GM23338 (cell line): ENCODE results near the gene C9orf40. TPM values are rescaled to one million over a fixed set of nuclear protein-coding genes. Genes with fewer than 3 reads are reported as not detected.

Experiments used
- ATAC-seq: fragments of 200-7000 bp; cut with Tn5 transposase; 3 replicates; pipeline ENCODE4 v1.9.1; 2020
- DNase-seq: peaks from one replicate; pipeline ENCODE4 v3.0.0-alpha.2; 2015; ENCODE audit warnings: low spot score
- H2AFZ ChIP-seq: fragments of 200-600 bp; sonication (generic); 2 replicates; pipeline ENCODE4 v1.8.0; 2016; ENCODE audit warnings: antibody characterized with exemption, mild to moderate bottlenecking, moderate library complexity
- H3F3A ChIP-seq: fragments of 200-600 bp; sonication (generic); replicated peaks from 2 replicates; pipeline ENCODE4 v1.8.0; 2017; ENCODE audit warnings: antibody characterized with exemption, mixed run types, low read depth
- H3K27ac ChIP-seq: fragments of 200-600 bp; sonication (generic); 2 replicates; pipeline ENCODE4 v1.6.1; 2016; ENCODE audit warnings: low read depth
- H3K27me3 ChIP-seq: fragments of 200-600 bp; sonication (generic); 2 replicates; pipeline ENCODE4 v1.8.0; 2016; ENCODE audit warnings: mild to moderate bottlenecking, mixed run types, moderate library complexity; ENCODE audit not compliant: insufficient read depth
- H3K36me3 ChIP-seq: fragments of 200-600 bp; sonication (generic); 2 replicates; pipeline ENCODE4 v1.8.0; 2016; ENCODE audit warnings: mild to moderate bottlenecking; ENCODE audit not compliant: insufficient read depth
- H3K4me1 ChIP-seq: fragments of 200-600 bp; sonication (generic); 2 replicates; pipeline ENCODE4 v1.8.0; 2016; ENCODE audit warnings: mild to moderate bottlenecking, moderate library complexity; ENCODE audit not compliant: insufficient read depth
- H3K4me2 ChIP-seq: fragments of 200-600 bp; sonication (generic); 2 replicates; pipeline ENCODE4 v1.7.1; 2017; ENCODE audit warnings: mixed run types
- H3K4me3 ChIP-seq: fragments of 200-600 bp; sonication (generic); 2 replicates; pipeline ENCODE4 v1.6.1; 2016; ENCODE audit warnings: mixed run types
- H3K79me2 ChIP-seq: fragments of 200-600 bp; sonication (generic); replicated peaks from 2 replicates; pipeline ENCODE4 v1.8.0; 2017; ENCODE audit warnings: mild to moderate bottlenecking; ENCODE audit not compliant: insufficient read depth
- H3K9me2 ChIP-seq: fragments of 200-600 bp; sonication (generic); 2 replicates; pipeline ENCODE4 v1.8.0; 2017; ENCODE audit not compliant: insufficient read depth
- H4K20me1 ChIP-seq: fragments of 200-600 bp; sonication (generic); replicated peaks from 2 replicates; pipeline ENCODE4 v1.8.0; 2017; ENCODE audit warnings: mild to moderate bottlenecking; ENCODE audit not compliant: insufficient read depth
- H3K27ac Mint-ChIP-seq: 2 replicates; pipeline ENCODE4 v1.8.0; 2020; ENCODE audit warnings: inconsistent platforms, mild to moderate bottlenecking, moderate library complexity, mixed read lengths
- H3K27me3 Mint-ChIP-seq: 3 replicates; pipeline ENCODE4 v1.8.0; 2022; ENCODE audit warnings: low read depth, mild to moderate bottlenecking, moderate library complexity, mixed read lengths, inconsistent platforms; ENCODE audit not compliant: insufficient read depth, poor library complexity
- H3K36me3 Mint-ChIP-seq: 3 replicates; pipeline ENCODE4 v1.8.0; 2021; ENCODE audit warnings: low read depth, mild to moderate bottlenecking, inconsistent platforms, moderate library complexity, mixed read lengths
- H3K4me1 Mint-ChIP-seq: 3 replicates; pipeline ENCODE4 v1.8.0; 2020; ENCODE audit warnings: mild to moderate bottlenecking, inconsistent platforms, mixed read lengths
- H3K4me3 Mint-ChIP-seq: 3 replicates; pipeline ENCODE4 v1.8.0; 2021; ENCODE audit warnings: moderate library complexity, mild to moderate bottlenecking, inconsistent platforms, mixed read lengths
- H3K9me3 Mint-ChIP-seq: 3 replicates; pipeline ENCODE4 v1.8.0; 2020; ENCODE audit warnings: moderate library complexity, mild to moderate bottlenecking, inconsistent platforms, mixed read lengths
- EZH2phosphoT487 ChIP-seq: fragments of 200-600 bp; sonication (generic); IDR thresholded peaks from one replicate; pipeline ENCODE4 v1.8.1; 2018; ENCODE audit warnings: antibody characterized with exemption; ENCODE audit not compliant: unreplicated experiment
- JUNB ChIP-seq: IDR thresholded peaks from one replicate; pipeline ENCODE4 v1.6.1; 2016; ENCODE audit warnings: antibody characterized with exemption; ENCODE audit not compliant: unreplicated experiment
- NANOG ChIP-seq: IDR thresholded peaks from 2 replicates; pipeline ENCODE4 v1.6.1; 2016; ENCODE audit warnings: antibody characterized with exemption, borderline replicate concordance
- POLR2AphosphoS5 ChIP-seq: IDR thresholded peaks from 2 replicates; pipeline ENCODE4 v1.6.1; 2016; ENCODE audit warnings: antibody characterized with exemption, low read depth
- STAT1 ChIP-seq: IDR thresholded peaks from one replicate; pipeline ENCODE4 v1.6.1; 2016; ENCODE audit warnings: antibody characterized with exemption; ENCODE audit not compliant: unreplicated experiment
- ZNF331 ChIP-seq: fragments of 250-450 bp; sonication (Bioruptor Pico); IDR thresholded peaks from 2 replicates; pipeline ENCODE4 v1.5.0; 2020; ENCODE audit warnings: low read depth, mild to moderate bottlenecking, moderate library complexity
- polyA plus RNA-seq: library from polyadenylated mRNA; unstranded; fragments of >200 nt; fragmentation: Nextera tagmentation; extraction: Ambion mirVana; gene quantifications from 2 replicates; pipeline ENCODE4 v1.2.1, GENCODE V29; 2016
- total RNA-seq: library from RNA; depleted of rRNA; stranded (reverse); fragments of >200 nt; shearing (Covaris generic); gene quantifications from 2 replicates; pipeline ENCODE4 v1.2.3, GENCODE V29; 2014
- TF ChIP-seq, protein P1 (sequence below): fragments of 250-450 bp; sonication (Bioruptor Pico); IDR thresholded peaks from 2 replicates; pipeline ENCODE4 v1.5.0; 2020; ENCODE audit warnings: mild to moderate bottlenecking, moderate library complexity
- TF ChIP-seq, protein P2 (sequence below), 2 experiments: fragments of 200-600 bp in 1 of 2; sonication (generic) in 1 of 2; conservative IDR thresholded peaks; 2 replicates each; pipeline versions ENCODE4 v1.5.1 to v1.6.1; 2016 to 2017; ENCODE audit warnings: antibody characterized with exemption in 2 of 2, low read depth in 2 of 2, mild to moderate bottlenecking in 2 of 2, moderate library complexity in 1 of 2
- TF ChIP-seq, protein P3 (sequence below): IDR thresholded peaks from one replicate; pipeline ENCODE4 v1.6.1; 2018; ENCODE audit warnings: antibody characterized with exemption; ENCODE audit not compliant: unreplicated experiment

The C9orf40 gene
- total and polyA plus RNA-seq, 2 experiments from 2014 or later = 11.1 to 11.4 TPM

DNA sequence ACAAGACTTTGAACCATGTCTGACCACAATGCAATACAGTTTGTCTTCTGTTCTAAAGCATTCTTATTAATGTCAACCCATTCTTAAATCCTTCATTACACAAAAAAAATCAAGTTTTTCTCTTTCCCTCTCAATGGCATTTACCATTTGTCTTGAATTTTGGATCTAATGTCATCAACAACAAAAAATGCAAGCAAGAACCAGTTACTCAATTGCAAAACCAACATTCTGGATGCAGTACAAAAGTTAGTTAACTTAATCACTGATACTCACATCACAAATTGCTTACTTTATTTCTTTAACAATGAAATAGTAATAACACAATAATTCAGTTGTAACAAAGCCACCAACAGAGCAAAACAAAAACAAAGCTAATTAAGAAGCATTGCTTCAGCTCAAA lies 6.0 kb downstream of the C9orf40 start (continued):
- TF ChIP-seq, protein P1, sequence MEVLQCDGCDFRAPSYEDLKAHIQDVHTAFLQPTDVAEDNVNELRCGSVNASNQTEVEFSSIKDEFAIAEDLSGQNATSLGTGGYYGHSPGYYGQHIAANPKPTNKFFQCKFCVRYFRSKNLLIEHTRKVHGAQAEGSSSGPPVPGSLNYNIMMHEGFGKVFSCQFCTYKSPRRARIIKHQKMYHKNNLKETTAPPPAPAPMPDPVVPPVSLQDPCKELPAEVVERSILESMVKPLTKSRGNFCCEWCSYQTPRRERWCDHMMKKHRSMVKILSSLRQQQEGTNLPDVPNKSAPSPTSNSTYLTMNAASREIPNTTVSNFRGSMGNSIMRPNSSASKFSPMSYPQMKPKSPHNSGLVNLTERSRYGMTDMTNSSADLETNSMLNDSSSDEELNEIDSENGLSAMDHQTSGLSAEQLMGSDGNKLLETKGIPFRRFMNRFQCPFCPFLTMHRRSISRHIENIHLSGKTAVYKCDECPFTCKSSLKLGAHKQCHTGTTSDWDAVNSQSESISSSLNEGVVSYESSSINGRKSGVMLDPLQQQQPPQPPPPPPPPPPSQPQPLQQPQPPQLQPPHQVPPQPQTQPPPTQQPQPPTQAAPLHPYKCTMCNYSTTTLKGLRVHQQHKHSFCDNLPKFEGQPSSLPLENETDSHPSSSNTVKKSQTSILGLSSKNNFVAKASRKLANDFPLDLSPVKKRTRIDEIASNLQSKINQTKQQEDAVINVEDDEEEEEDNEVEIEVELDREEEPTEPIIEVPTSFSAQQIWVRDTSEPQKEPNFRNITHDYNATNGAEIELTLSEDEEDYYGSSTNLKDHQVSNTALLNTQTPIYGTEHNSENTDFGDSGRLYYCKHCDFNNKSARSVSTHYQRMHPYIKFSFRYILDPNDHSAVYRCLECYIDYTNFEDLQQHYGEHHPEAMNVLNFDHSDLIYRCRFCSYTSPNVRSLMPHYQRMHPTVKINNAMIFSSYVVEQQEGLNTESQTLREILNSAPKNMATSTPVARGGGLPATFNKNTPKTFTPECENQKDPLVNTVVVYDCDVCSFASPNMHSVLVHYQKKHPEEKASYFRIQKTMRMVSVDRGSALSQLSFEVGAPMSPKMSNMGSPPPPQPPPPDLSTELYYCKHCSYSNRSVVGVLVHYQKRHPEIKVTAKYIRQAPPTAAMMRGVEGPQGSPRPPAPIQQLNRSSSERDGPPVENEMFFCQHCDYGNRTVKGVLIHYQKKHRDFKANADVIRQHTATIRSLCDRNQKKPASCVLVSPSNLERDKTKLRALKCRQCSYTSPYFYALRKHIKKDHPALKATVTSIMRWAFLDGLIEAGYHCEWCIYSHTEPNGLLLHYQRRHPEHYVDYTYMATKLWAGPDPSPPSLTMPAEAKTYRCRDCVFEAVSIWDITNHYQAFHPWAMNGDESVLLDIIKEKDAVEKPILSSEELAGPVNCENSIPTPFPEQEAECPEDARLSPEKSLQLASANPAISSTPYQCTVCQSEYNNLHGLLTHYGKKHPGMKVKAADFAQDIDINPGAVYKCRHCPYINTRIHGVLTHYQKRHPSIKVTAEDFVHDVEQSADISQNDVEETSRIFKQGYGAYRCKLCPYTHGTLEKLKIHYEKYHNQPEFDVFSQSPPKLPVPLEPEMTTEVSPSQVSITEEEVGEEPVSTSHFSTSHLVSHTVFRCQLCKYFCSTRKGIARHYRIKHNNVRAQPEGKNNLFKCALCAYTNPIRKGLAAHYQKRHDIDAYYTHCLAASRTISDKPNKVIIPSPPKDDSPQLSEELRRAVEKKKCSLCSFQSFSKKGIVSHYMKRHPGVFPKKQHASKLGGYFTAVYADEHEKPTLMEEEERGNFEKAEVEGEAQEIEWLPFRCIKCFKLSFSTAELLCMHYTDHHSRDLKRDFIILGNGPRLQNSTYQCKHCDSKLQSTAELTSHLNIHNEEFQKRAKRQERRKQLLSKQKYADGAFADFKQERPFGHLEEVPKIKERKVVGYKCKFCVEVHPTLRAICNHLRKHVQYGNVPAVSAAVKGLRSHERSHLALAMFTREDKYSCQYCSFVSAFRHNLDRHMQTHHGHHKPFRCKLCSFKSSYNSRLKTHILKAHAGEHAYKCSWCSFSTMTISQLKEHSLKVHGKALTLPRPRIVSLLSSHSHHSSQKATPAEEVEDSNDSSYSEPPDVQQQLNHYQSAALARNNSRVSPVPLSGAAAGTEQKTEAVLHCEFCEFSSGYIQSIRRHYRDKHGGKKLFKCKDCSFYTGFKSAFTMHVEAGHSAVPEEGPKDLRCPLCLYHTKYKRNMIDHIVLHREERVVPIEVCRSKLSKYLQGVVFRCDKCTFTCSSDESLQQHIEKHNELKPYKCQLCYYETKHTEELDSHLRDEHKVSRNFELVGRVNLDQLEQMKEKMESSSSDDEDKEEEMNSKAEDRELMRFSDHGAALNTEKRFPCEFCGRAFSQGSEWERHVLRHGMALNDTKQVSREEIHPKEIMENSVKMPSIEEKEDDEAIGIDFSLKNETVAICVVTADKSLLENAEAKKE (CRISPR knock-in tag) = no peak
- TF ChIP-seq EZH2phosphoT487 (no peak), ZNF331 (no peak), POLR2AphosphoS5 (no peak), STAT1 (no peak), JUNB (no peak)
- TF ChIP-seq, protein P2, sequence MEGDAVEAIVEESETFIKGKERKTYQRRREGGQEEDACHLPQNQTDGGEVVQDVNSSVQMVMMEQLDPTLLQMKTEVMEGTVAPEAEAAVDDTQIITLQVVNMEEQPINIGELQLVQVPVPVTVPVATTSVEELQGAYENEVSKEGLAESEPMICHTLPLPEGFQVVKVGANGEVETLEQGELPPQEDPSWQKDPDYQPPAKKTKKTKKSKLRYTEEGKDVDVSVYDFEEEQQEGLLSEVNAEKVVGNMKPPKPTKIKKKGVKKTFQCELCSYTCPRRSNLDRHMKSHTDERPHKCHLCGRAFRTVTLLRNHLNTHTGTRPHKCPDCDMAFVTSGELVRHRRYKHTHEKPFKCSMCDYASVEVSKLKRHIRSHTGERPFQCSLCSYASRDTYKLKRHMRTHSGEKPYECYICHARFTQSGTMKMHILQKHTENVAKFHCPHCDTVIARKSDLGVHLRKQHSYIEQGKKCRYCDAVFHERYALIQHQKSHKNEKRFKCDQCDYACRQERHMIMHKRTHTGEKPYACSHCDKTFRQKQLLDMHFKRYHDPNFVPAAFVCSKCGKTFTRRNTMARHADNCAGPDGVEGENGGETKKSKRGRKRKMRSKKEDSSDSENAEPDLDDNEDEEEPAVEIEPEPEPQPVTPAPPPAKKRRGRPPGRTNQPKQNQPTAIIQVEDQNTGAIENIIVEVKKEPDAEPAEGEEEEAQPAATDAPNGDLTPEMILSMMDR (conservative IDR thresholded peaks at IDR 0.05; ENCODE audit: low read depth in 2 of 2) = no peak

DNA sequence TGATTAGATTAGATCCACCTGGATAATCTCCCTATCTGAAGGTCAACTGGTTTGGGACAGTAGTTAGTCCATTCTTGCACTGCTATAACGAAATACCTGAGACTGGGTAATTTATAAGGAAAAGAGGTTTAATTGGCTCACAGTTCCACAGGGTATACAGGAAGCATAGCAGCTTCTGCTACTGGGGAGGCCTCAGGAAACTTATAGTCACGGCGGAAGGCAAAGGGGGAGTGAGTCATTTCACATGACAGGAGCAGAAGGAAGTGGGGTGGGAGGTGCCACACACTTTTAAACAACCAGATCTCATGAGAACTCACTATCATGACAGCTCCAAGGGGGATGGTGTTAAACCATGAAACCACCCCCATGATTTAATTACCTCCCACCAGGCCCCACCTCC lies 9.9 kb downstream of the C9orf40 start:
- Histone ChIP-seq H3K9me2 (no peaks in the 10 kb centered on the region), H3F3A (no peaks in the 10 kb centered on the region), H3K4me3 (no peak overlapping the region), H3K4me2 (no peak overlapping the region), H2AFZ (no peak overlapping the region), H3K4me1 (no peaks in the 10 kb centered on the region), H4K20me1 (no peaks in the 10 kb centered on the region), H3K36me3 (no peaks in the 10 kb centered on the region), H3K27me3 (no peaks in the 10 kb centered on the region), H3K27ac (no peak overlapping the region), H3K79me2 (no peaks in the 10 kb centered on the region)
- DNase-seq (no peak), ATAC-seq (no peak)
- H3K27me3 Mint-ChIP-seq = no peaks in the 10 kb centered on the region
- H3K4me1 Mint-ChIP-seq = no peaks in the 10 kb centered on the region
- no peak overlapping the region for H3K27ac Mint-ChIP-seq
- no peaks in the 10 kb centered on the region; the same call in 2 of the 3 replicates for H3K36me3 Mint-ChIP-seq
- H3K9me3 Mint-ChIP-seq = no peaks in the 10 kb centered on the region
- H3K4me3 Mint-ChIP-seq = no peak overlapping the region
- TF ChIP-seq, protein P3, sequence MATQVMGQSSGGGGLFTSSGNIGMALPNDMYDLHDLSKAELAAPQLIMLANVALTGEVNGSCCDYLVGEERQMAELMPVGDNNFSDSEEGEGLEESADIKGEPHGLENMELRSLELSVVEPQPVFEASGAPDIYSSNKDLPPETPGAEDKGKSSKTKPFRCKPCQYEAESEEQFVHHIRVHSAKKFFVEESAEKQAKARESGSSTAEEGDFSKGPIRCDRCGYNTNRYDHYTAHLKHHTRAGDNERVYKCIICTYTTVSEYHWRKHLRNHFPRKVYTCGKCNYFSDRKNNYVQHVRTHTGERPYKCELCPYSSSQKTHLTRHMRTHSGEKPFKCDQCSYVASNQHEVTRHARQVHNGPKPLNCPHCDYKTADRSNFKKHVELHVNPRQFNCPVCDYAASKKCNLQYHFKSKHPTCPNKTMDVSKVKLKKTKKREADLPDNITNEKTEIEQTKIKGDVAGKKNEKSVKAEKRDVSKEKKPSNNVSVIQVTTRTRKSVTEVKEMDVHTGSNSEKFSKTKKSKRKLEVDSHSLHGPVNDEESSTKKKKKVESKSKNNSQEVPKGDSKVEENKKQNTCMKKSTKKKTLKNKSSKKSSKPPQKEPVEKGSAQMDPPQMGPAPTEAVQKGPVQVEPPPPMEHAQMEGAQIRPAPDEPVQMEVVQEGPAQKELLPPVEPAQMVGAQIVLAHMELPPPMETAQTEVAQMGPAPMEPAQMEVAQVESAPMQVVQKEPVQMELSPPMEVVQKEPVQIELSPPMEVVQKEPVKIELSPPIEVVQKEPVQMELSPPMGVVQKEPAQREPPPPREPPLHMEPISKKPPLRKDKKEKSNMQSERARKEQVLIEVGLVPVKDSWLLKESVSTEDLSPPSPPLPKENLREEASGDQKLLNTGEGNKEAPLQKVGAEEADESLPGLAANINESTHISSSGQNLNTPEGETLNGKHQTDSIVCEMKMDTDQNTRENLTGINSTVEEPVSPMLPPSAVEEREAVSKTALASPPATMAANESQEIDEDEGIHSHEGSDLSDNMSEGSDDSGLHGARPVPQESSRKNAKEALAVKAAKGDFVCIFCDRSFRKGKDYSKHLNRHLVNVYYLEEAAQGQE = no peak
- TF ChIP-seq POLR2AphosphoS5 = no peak
- TF ChIP-seq NANOG = no peak
- no peak for TF ChIP-seq STAT1
- TF ChIP-seq JUNB = no peak
